Esophagus muscularis mucosa (tissue), 4 donors: Measurements from ENCODE around the gene ANXA9.

Experiments used
- CTCF ChIP-seq, 3 experiments: fragments of 200-600 bp in 2 of 3; fragments of 450-650 bp in 1 of 3; sonication (generic) in 2 of 3; IDR thresholded peaks; one replicate each; pipeline ENCODE4 v1.5.1; 2017 to 2019; ENCODE audit warnings: antibody characterized with exemption in 3 of 3, mild to moderate bottlenecking in 2 of 3, moderate library complexity in 1 of 3
- EP300 ChIP-seq: sonication (generic); formaldehyde crosslinking; IDR thresholded peaks from one replicate; pipeline ENCODE4 v1.6.1; 2017; ENCODE audit warnings: antibody characterized with exemption
- POLR2A ChIP-seq: fragments of 450-650 bp; IDR thresholded peaks from one replicate; pipeline ENCODE4 v1.6.1; 2017; ENCODE audit warnings: antibody characterized with exemption, moderate library complexity, mild to moderate bottlenecking, low read depth
- POLR2AphosphoS5 ChIP-seq, 2 donors: sonication (generic); formaldehyde crosslinking; IDR thresholded peaks; one replicate each; pipeline ENCODE4 v1.6.1; 2017; ENCODE audit warnings: antibody characterized with exemption in 2 of 2

- no peak for TF ChIP-seq POLR2A
- TF ChIP-seq CTCF (IDR thresholded peaks at IDR 0.05), result no peak
- no peak for TF ChIP-seq POLR2AphosphoS5 (IDR thresholded peaks at IDR 0.05)
- TF ChIP-seq EP300, result no peak
Observed at GRCh38 chr1:150999926-151000325, 17.8 kb downstream of the ANXA9 start.
